RWPE1 (cell line): ENCODE measurements around the gene CTXN3.
"Not testable (repeated sequence)": the region's sequence is repeated elsewhere in the genome, so short reads cannot be mapped to it uniquely, and the experiment has no call there.

Experiments used
- CTCF ChIA-PET: fragments of 350-600 bp; sonication (Branson Sonifier 250); formaldehyde crosslinking; extraction: SDS; loops from one replicate; lab custom pipeline; 2021; lab: Yijun Ruan, JAX
- POLR2A ChIA-PET: fragments of 400-600 bp; formaldehyde crosslinking; extraction: SDS; loops from one replicate; lab custom pipeline; 2020; ENCODE audit warnings: antibody characterized with exemption; ENCODE audit not compliant: low non-redundant PET; lab: Yijun Ruan, JAX
- DNase-seq: peaks from one replicate; pipeline ENCODE4 v3.0.0; 2012; ENCODE audit warnings: low spot score
- H3K27ac ChIP-seq: fragments of 450-650 bp; 2 replicates; pipeline ENCODE4 v1.5.1; 2017
- TF ChIP-seq, protein P1 (sequence below): fragments of 450-650 bp; conservative IDR thresholded peaks from 2 replicates; pipeline ENCODE4 v1.5.1; 2017; ENCODE audit warnings: low read depth, mild to moderate bottlenecking

The CTXN3 gene

DNA sequence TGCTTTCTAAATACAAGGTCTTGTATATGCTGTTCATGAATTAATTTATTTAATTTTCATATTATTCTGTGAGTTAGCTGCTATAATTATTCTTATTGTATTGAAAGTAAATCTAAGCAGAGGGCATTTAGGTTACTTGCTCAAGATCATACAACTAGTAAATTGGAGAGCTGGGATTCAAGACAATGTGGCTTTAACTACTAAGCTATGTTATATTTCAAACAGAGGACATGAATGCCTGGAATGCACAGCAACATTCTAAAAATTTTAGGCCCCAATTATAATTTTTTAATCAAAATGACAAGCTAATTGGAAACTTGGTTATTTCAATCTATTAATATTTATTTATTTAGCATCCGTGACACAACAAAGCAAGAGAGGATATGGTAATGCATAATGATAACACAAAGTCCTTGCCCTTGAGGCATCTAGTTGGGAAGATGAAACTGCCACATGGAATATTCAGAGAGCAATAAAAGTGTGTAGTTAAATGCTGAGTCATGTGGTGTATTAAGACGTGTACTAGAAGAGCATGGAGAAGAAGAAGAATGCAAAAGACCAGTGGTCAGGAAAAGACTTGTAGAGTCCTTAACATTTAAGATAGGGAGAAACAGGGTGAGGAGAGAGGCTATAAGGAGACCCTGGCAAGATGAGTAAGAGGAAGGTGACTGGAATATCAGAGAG is 24.4 kb downstream of the CTXN3 start:
- TF ChIP-seq, protein P1, sequence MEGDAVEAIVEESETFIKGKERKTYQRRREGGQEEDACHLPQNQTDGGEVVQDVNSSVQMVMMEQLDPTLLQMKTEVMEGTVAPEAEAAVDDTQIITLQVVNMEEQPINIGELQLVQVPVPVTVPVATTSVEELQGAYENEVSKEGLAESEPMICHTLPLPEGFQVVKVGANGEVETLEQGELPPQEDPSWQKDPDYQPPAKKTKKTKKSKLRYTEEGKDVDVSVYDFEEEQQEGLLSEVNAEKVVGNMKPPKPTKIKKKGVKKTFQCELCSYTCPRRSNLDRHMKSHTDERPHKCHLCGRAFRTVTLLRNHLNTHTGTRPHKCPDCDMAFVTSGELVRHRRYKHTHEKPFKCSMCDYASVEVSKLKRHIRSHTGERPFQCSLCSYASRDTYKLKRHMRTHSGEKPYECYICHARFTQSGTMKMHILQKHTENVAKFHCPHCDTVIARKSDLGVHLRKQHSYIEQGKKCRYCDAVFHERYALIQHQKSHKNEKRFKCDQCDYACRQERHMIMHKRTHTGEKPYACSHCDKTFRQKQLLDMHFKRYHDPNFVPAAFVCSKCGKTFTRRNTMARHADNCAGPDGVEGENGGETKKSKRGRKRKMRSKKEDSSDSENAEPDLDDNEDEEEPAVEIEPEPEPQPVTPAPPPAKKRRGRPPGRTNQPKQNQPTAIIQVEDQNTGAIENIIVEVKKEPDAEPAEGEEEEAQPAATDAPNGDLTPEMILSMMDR, result no peak
- H3K27ac ChIP-seq, result no peak overlapping the region
- CTCF ChIA-PET, result interaction anchor here (0.5 kb wide), 1 partner anchor 310 kb away, joined by 3 read pairs; no protein-coding TSS in a partner anchor
- DNase-seq, result no peak
- POLR2A ChIA-PET, result no interaction called here

DNA sequence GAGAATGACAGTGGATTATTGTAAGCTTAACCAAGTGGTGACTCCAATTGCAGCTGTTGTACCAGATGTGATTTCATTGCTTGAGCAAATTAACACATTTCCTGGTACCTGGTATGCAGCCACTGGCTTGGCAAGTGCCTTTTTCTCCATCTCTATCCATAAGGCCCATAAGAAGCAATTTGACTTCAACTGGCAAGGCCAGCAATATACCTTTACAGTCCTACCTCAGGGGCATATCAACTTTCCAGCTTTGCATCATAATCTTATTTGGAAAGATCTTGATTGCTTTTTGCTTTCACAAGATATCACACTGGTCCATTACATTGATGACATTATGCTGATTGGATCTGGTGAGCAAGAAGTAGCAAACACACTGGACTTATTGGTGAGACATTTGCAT is 28.1 kb downstream of the CTXN3 start:
- not testable (repeated sequence) for DNase-seq

DNA sequence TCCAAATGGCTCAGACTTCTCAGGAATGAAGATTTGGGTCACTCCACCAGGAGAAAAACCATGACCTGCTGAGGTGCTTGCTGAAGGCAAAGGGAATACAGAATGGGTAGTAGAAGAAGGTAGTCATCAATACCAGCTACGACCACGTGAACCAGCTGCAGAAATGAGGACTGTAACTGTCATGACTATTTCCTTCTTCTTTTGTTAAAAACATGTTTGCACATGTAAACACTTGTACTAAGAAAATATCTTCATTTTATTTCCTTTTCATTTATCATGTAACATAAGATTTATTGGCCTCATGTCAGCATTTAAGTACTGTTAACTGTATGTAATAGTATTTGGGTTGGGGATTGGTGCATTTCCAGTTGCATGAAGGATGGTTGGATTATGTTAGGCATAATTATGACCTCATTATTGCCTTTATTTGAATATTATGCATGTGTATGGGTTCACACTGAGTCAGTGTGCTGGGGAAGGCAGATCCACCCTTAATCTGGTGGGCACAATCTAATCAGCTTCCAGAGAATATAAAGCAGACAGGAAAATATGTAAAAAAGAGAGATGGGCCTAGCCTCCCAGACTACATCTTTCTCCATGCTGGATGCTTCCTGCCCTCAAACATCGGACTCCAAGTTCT is 30.9 kb downstream of the CTXN3 start:
- POLR2A ChIA-PET, DNase-seq, CTCF ChIA-PET, H3K27ac ChIP-seq: not testable (repeated sequence)

More for the DNA sequence above, 28.1 kb downstream of the CTXN3 start:
- CTCF ChIA-PET, H3K27ac ChIP-seq, POLR2A ChIA-PET: not testable (repeated sequence)

DNA sequence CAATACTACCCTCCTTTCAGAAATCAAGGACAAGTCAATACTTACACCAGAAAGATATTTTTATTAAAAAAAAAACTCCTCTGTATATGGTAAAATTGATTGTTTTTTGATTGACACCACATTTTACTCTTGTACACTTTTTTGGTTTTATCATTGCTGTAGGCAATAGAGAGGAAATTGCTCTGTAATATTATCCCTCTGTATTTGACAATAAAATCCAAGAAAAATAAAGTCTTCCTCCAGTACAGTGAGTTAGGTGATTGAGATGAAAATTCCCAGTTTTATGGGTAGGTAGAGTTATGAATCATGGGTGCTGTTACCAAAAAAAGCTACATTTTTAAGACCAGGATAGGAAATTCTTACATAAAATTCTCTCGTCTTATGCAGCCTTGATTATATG is 31.7 kb downstream of the CTXN3 start:
- no peak for DNase-seq
- TF ChIP-seq, protein P1, result no peak
- CTCF ChIA-PET, result no interaction called here
- POLR2A ChIA-PET, result no interaction called here
- no peak overlapping the region for H3K27ac ChIP-seq

DNA sequence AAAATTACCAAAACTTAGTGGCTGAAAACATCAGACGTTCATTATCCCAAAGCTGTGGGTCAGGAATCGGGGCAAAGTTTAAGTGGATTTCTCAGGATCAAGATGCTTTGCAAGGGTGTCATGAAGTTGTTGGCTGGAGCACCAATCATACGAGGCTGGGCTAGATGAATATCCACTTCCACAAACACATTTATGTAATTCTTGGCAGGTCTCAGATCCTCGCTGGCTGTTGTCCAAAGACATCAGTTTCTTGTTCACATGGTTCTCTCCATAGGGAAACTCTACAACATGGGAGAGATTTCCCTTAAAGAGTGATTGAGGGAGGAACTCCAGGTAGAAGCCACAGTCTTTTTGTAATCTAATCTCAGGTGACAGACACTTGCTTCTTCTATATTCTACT is 34.1 kb downstream of the CTXN3 start:
- ChIA-PET POLR2A (no interaction called here), CTCF (interaction anchor here (0.6 to 0.9 kb wide), 2 partner anchors 41 to 75 kb away, joined by 3 to 5 read pairs; no protein-coding TSS in a partner anchor)
- H3K27ac ChIP-seq, result no peak overlapping the region
- DNase-seq, result no peak
- TF ChIP-seq, protein P1, result no peak

DNA sequence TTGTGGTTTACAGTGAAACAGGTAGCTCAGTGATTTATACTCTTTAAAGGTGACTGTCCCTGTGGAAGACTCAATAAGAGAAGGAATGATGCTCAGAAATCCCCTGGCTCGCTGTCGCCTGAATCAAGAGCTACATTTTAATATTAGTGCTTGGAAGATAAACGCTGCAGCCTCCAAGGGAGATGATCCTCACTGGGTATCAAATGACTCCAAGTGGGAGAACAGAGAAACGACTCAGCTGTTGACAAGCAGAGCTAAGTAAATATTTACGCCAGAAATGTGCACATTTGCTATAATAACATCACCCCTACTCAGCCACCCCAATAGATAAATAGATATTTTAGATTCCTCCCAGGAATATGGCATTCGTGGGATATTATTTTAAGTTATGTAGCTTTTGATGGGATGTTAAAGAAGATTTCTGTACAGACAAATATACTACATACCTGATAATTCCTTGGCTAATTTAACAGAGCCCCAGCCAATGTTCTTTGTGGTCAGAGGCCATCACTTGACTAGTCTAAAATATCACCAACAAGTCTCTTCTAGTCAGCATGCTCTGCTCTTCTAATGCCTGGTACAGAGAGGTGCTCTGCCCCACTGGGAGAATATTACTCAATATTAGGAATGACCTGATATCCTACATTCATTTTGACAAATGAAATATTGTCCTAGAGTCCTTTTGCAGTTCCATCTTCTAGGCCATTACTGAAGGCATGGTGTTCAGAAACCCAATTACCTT is 36.0 kb downstream of the CTXN3 start:
- POLR2A ChIA-PET, result no interaction called here
- DNase-seq, result no peak
- no peak overlapping the region for H3K27ac ChIP-seq
- TF ChIP-seq, protein P1, result no peak
- CTCF ChIA-PET, result no interaction called here

DNA sequence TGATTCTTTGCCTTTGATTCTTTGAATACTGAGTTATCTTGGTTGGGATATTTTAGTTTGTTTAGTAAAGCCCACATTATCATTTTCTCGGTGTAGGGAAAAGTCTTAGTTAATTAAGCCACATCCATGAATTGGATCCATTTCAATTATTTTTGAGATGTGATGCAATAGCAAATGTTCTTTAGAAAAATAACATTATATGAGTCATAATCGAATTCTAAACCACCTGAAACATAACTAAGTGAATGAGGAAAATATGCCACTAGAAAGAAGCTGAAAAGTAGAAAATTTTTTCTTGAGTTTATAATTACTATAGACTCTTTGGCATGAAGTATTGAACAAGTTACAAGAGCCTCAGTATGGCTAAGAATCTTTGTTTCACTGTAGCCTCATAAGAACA is 36.8 kb downstream of the CTXN3 start:
- H3K27ac ChIP-seq, result no peak overlapping the region
- TF ChIP-seq, protein P1, result no peak
- CTCF ChIA-PET, result no interaction called here
- DNase-seq, result no peak
- POLR2A ChIA-PET, result no interaction called here
